Measurements from ENCODE around the gene LPCAT3. TPM values are rescaled to one million over a fixed set of nuclear protein-coding genes. Genes with fewer than 3 reads are reported as not detected.

Gene LPCAT3
- total RNA-seq, 1 donor from 2014 or later, result 23.0 TPM

DNA sequence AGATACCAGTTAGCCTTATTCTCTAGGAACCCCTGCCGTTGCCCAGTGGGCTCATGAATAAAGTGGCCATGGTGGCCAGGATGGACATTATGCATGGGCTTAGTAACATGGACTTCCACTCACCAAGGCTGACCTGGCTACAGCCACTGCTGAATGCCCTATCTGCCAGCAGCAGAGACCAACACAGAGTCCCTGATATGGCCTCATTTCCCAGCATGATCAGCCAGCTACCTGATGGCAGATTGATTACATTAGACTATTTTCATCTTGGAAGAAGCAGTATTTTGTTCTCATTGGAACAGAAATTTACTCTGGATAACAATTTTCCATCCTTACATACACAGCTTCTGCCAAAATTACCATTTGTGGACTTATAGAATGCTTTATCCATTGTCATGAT, 16.2 kb upstream of the LPCAT3 start:
- no peaks in the 10 kb centered on the region for H3K9me3 ChIP-seq
- no peaks in the 10 kb centered on the region for H3K36me3 ChIP-seq
- H3K4me3 ChIP-seq, result no peak overlapping the region
- no peak for DNase-seq (ENCODE audit: low spot score in 2 of 2)
- TF ChIP-seq, protein P1, sequence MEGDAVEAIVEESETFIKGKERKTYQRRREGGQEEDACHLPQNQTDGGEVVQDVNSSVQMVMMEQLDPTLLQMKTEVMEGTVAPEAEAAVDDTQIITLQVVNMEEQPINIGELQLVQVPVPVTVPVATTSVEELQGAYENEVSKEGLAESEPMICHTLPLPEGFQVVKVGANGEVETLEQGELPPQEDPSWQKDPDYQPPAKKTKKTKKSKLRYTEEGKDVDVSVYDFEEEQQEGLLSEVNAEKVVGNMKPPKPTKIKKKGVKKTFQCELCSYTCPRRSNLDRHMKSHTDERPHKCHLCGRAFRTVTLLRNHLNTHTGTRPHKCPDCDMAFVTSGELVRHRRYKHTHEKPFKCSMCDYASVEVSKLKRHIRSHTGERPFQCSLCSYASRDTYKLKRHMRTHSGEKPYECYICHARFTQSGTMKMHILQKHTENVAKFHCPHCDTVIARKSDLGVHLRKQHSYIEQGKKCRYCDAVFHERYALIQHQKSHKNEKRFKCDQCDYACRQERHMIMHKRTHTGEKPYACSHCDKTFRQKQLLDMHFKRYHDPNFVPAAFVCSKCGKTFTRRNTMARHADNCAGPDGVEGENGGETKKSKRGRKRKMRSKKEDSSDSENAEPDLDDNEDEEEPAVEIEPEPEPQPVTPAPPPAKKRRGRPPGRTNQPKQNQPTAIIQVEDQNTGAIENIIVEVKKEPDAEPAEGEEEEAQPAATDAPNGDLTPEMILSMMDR (IDR thresholded peaks at IDR 0.05), result no peak
- no peak overlapping the region for H3K27ac ChIP-seq
- H3K4me1 ChIP-seq, result no peaks in the 10 kb centered on the region
- H3K27me3 ChIP-seq, result no peaks in the 10 kb centered on the region
- intact Hi-C loops (cut with DNase I), result no loop called here

DNA sequence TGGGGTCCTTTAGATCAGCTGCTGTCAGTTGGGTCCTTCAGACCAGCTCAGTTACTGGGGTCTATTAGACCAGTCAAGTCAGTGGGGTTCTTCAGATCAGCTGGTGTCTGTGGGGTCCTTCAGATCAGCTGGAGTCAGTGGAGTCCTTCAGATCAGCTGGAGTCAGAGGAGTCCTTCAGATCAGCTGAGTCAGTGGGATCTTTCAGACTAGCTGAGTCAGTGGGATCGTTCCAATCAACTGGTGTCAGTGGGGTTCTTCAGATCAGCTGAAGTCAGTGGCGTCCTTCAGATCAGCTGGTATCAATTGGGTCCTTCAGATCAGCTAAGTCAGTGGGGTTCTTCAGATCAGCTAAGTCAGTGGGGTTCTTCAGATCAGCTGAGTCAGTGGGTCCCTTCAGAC, 14.7 kb upstream of the LPCAT3 start:
- H3K4me1 ChIP-seq, result no peaks in the 10 kb centered on the region
- TF ChIP-seq, protein P1 (IDR thresholded peaks at IDR 0.05), result no peak
- no peaks in the 10 kb centered on the region for H3K27me3 ChIP-seq
- no peak overlapping the region for H3K27ac ChIP-seq
- no peak for DNase-seq (ENCODE audit: low spot score in 2 of 2)
- no peaks in the 10 kb centered on the region for H3K9me3 ChIP-seq
- no peaks in the 10 kb centered on the region for H3K36me3 ChIP-seq
- H3K4me3 ChIP-seq, result no peak overlapping the region
- intact Hi-C loops (cut with DNase I), result no loop called here

DNA sequence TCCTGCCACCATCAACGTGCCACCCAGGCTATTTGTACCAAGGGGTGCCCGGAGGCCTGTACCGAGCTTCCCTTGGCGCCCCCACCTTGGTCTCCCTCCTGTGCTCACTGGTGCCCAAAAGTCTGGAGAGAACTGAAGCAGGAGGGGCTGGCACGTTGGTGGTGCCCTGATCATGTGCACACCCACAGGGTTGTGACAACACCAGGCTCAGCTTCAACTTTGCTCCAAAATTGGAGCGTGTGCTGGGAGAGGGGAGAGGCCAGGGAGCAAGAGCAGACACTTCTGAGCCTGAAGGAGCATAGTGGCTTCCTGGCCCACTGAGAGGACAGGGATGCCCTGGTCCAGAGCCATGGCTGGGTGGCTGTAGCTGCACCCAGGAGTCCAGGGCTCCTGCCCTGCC, 13.0 kb upstream of the LPCAT3 start:
- Histone ChIP-seq H3K4me1 (no peaks in the 10 kb centered on the region), H3K27me3 (no peaks in the 10 kb centered on the region), H3K36me3 (no peaks in the 10 kb centered on the region), H3K9me3 (no peaks in the 10 kb centered on the region), H3K4me3 (no peak overlapping the region), H3K27ac (no peak overlapping the region)
- no peak for DNase-seq (ENCODE audit: low spot score in 2 of 2)
- TF ChIP-seq, protein P1 (IDR thresholded peaks at IDR 0.05), result no peak
- intact Hi-C loops (cut with DNase I), result no loop called here

DNA sequence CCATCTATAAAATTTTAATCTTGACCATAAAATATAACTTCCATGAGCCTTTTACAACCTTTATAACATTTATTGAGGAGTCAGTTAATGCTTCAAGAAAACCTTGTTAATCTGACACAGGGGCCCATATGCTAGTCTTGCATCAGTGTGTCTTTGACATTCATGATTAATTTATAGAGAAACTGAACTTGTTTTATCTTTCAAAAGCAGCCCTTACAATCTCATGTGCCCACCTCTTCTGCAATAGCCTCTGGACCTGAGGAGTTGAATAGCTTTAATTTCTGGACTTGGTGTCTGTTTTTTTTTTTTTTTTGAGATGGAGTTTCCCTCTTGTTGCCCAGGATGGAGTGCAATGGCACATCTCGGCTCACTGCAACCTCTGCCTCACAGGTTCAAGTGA, 8.6 kb upstream of the LPCAT3 start:
- intact Hi-C loops (cut with DNase I), result no loop called here
- H3K27me3 ChIP-seq, result no peaks in the 10 kb centered on the region
- H3K9me3 ChIP-seq, result no peaks in the 10 kb centered on the region
- DNase-seq (ENCODE audit: low spot score in 2 of 2), result no peak
- no peak overlapping the region for H3K4me3 ChIP-seq
- TF ChIP-seq, protein P1 (IDR thresholded peaks at IDR 0.05), result no peak
- H3K27ac ChIP-seq, result no peak overlapping the region
- no peaks in the 10 kb centered on the region for H3K4me1 ChIP-seq
- no peaks in the 10 kb centered on the region for H3K36me3 ChIP-seq

DNA sequence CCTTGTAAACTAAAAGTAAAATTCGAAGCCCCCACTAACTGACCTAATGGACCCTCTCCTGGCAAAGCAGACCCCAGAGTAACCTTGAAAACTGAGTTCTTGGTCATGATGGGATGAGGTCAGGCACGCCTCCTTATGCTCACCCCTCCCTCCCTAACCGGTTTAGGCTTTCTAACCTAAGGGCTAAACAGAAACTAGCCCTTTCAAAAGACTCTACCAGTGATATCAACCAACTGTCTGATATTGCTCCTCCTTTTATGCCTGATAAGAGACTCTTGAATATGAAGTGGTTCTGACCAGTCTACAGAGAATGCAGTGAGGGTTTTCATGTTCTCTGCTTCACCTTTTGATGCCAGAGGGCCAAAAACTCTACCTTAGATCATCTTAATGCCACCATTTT, 4.8 kb upstream of the LPCAT3 start:
- intact Hi-C loops (cut with DNase I), result no loop called here
- Histone ChIP-seq H3K36me3 (no peaks in the 10 kb centered on the region), H3K4me1 (peaks cover 5% of the 10 kb centered on the region in 2 donors), H3K27me3 (no peaks in the 10 kb centered on the region), H3K4me3 (no peak overlapping the region), H3K9me3 (no peaks in the 10 kb centered on the region), H3K27ac (no peak overlapping the region)
- TF ChIP-seq, protein P1 (IDR thresholded peaks at IDR 0.05), result no peak
- DNase-seq (ENCODE audit: low spot score in 2 of 2), result no peak

DNA sequence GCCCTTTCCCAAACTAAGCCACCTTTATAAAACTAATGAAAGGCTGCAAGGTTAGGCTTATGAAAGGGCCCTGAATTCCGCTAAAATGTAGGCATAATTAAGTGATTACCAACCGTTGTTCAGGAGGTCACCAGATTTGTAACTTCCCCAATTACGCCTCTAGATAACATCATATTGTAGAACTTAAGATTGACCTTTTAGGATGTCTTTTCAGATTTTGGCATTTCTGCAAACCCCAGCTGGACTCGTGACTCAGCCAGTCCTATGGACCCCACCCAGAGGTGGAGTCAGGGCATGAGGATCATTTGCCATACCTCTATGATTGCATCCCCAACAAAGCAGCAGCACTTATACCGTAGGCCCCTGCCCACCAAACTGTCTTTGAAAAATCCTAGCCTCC, 3.7 kb upstream of the LPCAT3 start:
- intact Hi-C loops (cut with DNase I), result no loop called here
- Histone ChIP-seq H3K4me3 (no peak overlapping the region), H3K4me1 (peaks cover 5% of the 10 kb centered on the region in 2 donors), H3K27ac (no peak overlapping the region), H3K27me3 (no peaks in the 10 kb centered on the region), H3K36me3 (no peaks in the 10 kb centered on the region), H3K9me3 (no peaks in the 10 kb centered on the region)
- TF ChIP-seq, protein P1 (IDR thresholded peaks at IDR 0.05), result no peak
- DNase-seq (ENCODE audit: low spot score in 2 of 2), result no peak
